Osteocyte (in vitro differentiated cells): ENCODE measurements around the gene STK26. TPM values are rescaled to one million over a fixed set of nuclear protein-coding genes. Genes with fewer than 3 reads are reported as not detected.
"Not testable (repeated sequence)": the region's sequence is repeated elsewhere in the genome, so short reads cannot be mapped to it uniquely, and the experiment has no call there.

Source experiments
- DNase-seq: peaks from one replicate; pipeline ENCODE4 v3.0.0; 2021; ENCODE audit warnings: mixed read lengths; ENCODE audit not compliant: unreplicated experiment; ENCODE audit errors: extremely low spot score
- H3K27ac Mint-ChIP-seq: one replicate; pipeline ENCODE4 v1.8.0; 2021; ENCODE audit warnings: mild to moderate bottlenecking, mixed read lengths; ENCODE audit not compliant: unreplicated experiment
- H3K27me3 Mint-ChIP-seq: one replicate; pipeline ENCODE4 v1.8.0; 2021; ENCODE audit warnings: mixed read lengths; ENCODE audit not compliant: unreplicated experiment
- H3K36me3 Mint-ChIP-seq: one replicate; pipeline ENCODE4 v1.8.0; 2021; ENCODE audit warnings: mixed read lengths; ENCODE audit not compliant: unreplicated experiment
- H3K4me1 Mint-ChIP-seq: one replicate; pipeline ENCODE4 v1.8.0; 2021; ENCODE audit warnings: mixed read lengths; ENCODE audit not compliant: unreplicated experiment
- H3K4me3 Mint-ChIP-seq: one replicate; pipeline ENCODE4 v1.8.0; 2021; ENCODE audit warnings: mild to moderate bottlenecking, moderate library complexity, mixed read lengths; ENCODE audit not compliant: unreplicated experiment
- H3K9me3 Mint-ChIP-seq: one replicate; pipeline ENCODE4 v1.8.0; 2021; ENCODE audit warnings: mixed read lengths; ENCODE audit not compliant: unreplicated experiment
- total RNA-seq: library from RNA; stranded (reverse); gene quantifications from 2 replicates; pipeline ENCODE4 v1.2.1, GENCODE V29; 2021
- TF ChIP-seq, protein P1 (sequence below): fragments of 200-600 bp; sonication (generic); IDR thresholded peaks from 2 replicates; pipeline ENCODE4 v1.5.0; 2021; ENCODE audit warnings: antibody characterized with exemption, mild to moderate bottlenecking, moderate library complexity

Gene STK26
- total RNA-seq, 1 donor from 2014 or later = 14.2 TPM

DNA sequence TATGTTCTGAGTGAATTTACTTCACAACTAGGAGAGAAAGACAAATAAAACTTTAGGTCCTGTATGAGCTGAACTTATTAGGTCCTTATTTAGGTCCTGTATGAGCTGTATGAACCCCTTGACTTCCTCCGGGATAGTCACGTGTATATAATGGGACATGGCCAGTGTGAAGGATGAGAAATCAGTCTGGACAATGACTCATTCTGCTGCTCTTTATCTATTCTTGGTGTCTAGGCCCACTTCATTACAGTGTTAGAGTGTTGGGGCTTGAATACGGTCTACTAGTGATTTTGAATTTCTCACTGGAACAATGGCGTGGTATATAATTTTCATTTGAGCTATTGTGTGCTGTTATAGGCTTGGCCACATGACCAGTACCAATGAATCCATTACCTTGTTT lies 21.9 kb downstream of the STK26 start:
- TF ChIP-seq, protein P1, sequence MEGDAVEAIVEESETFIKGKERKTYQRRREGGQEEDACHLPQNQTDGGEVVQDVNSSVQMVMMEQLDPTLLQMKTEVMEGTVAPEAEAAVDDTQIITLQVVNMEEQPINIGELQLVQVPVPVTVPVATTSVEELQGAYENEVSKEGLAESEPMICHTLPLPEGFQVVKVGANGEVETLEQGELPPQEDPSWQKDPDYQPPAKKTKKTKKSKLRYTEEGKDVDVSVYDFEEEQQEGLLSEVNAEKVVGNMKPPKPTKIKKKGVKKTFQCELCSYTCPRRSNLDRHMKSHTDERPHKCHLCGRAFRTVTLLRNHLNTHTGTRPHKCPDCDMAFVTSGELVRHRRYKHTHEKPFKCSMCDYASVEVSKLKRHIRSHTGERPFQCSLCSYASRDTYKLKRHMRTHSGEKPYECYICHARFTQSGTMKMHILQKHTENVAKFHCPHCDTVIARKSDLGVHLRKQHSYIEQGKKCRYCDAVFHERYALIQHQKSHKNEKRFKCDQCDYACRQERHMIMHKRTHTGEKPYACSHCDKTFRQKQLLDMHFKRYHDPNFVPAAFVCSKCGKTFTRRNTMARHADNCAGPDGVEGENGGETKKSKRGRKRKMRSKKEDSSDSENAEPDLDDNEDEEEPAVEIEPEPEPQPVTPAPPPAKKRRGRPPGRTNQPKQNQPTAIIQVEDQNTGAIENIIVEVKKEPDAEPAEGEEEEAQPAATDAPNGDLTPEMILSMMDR = no peak
- no peaks in the 10 kb centered on the region for H3K9me3 Mint-ChIP-seq
- H3K27me3 Mint-ChIP-seq = no peaks in the 10 kb centered on the region
- DNase-seq = no peak
- peaks cover 14% of the 10 kb centered on the region for H3K4me1 Mint-ChIP-seq
- no peaks in the 10 kb centered on the region for H3K36me3 Mint-ChIP-seq
- no peak overlapping the region for H3K27ac Mint-ChIP-seq
- no peak overlapping the region for H3K4me3 Mint-ChIP-seq

- H3K27ac Mint-ChIP-seq = no peak overlapping the region
- H3K36me3 Mint-ChIP-seq = no peaks in the 10 kb centered on the region
- no peak for DNase-seq
- no peaks in the 10 kb centered on the region for H3K9me3 Mint-ChIP-seq
- no peak overlapping the region for H3K4me3 Mint-ChIP-seq
- H3K27me3 Mint-ChIP-seq = no peaks in the 10 kb centered on the region
- TF ChIP-seq, protein P1 = no peak
- H3K4me1 Mint-ChIP-seq = peaks cover 14% of the 10 kb centered on the region
These were observed 22.4 kb downstream of the STK26 start for GRCh38 chrX:132045456-132045855.

- TF ChIP-seq, protein P1 = no peak
- Mint-ChIP-seq H3K27ac (no peak overlapping the region), H3K36me3 (peaks cover 2% of the 10 kb centered on the region), H3K27me3 (no peaks in the 10 kb centered on the region), H3K4me3 (no peak overlapping the region), H3K4me1 (peaks cover 7% of the 10 kb centered on the region), H3K9me3 (peaks cover 3% of the 10 kb centered on the region)
- no peak for DNase-seq
These were observed 23.4 kb downstream of the STK26 start for GRCh38 chrX:132046533-132046932.

DNA sequence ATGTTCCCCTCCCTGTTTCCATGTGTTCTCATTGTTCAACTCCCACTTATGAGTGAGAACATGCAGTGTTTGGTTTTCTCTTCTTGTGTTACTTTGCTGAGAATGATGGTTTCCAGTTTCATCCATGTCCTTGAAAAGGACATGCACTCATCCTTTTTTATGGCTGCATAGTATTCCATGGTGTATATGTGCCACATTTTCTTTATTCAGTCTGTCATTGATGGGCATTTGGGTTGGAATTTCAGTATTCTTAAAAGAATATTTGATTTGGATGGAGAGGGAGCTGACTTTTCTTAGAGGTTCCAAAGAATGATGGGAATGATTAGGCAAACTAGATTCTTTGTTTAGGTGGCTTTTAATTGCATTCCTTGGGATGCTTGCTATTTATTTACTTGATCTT lies 28.7 kb downstream of the STK26 start:
- H3K4me3 Mint-ChIP-seq, H3K9me3 Mint-ChIP-seq, H3K27ac Mint-ChIP-seq, H3K36me3 Mint-ChIP-seq, H3K27me3 Mint-ChIP-seq, DNase-seq, H3K4me1 Mint-ChIP-seq: not testable (repeated sequence)

DNA sequence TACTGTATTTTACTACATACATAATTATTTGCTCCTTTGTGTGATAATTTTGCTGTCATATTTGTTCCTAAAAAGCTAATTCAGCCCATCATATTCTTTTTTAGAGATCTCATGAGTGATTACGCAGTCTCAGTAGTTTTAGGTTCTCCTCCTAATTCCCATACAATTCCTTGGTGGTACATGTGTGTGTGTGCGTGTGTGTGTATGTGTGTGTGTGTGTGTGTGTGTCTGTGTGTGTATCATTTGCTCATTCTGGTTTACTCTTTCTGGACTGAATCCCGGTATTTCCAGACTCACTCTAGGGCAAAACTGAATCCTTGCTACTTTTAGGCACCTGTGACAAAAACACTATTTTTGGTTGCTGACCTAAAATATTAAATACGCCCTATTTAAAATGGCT lies 34.9 kb downstream of the STK26 start:
- no peak overlapping the region for H3K27ac Mint-ChIP-seq
- no peaks in the 10 kb centered on the region for H3K36me3 Mint-ChIP-seq
- no peak overlapping the region for H3K4me3 Mint-ChIP-seq
- peaks cover 19% of the 10 kb centered on the region for H3K4me1 Mint-ChIP-seq
- H3K9me3 Mint-ChIP-seq = no peaks in the 10 kb centered on the region
- TF ChIP-seq, protein P1 = no peak
- H3K27me3 Mint-ChIP-seq = no peaks in the 10 kb centered on the region
- no peak for DNase-seq

DNA sequence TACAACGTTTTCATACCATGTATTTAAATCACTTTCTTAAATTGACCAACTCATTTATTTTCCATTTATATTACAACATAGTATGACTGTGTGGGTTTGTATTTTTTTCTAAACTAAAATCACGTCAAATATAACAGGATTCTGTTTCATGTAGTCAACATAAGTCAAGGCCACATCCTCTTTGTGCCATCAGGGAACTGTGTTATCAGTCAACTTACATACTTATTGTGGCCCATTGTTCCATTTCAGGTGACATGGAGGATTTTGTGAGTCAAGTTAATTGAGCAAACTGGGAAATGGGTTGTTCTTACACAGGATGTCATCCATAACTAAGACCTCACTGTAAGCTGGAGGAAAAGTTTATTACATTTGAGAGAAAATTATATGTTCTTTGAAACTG lies 35.9 kb downstream of the STK26 start:
- DNase-seq = no peak
- TF ChIP-seq, protein P1 = no peak
- H3K4me1 Mint-ChIP-seq = peaks cover 19% of the 10 kb centered on the region

More for the DNA sequence above, 35.9 kb downstream of the STK26 start:
- H3K9me3 Mint-ChIP-seq = no peaks in the 10 kb centered on the region
- no peak overlapping the region for H3K4me3 Mint-ChIP-seq
- no peaks in the 10 kb centered on the region for H3K36me3 Mint-ChIP-seq
- no peaks in the 10 kb centered on the region for H3K27me3 Mint-ChIP-seq
- H3K27ac Mint-ChIP-seq = peak overlapping the region; percentile 63
